MM.1S (cell line): Measurements from ENCODE around the gene SCP2.

Experiments
- DNase-seq: peaks from one replicate; pipeline ENCODE4 v3.0.0-alpha.2; 2015
- H2AFZ ChIP-seq: fragments of 300-600 bp; sonication (generic); 2 replicates; pipeline ENCODE4 v1.6.0; 2016; ENCODE audit warnings: antibody characterized with exemption, low read length
- H3F3A ChIP-seq: fragments of 300-600 bp; sonication (generic); 2 replicates; pipeline ENCODE4 v1.6.1; 2016; ENCODE audit warnings: mild to moderate bottlenecking, antibody characterized with exemption, low read length, moderate library complexity, mixed read lengths; ENCODE audit not compliant: insufficient read depth
- H3K27ac ChIP-seq: fragments of 300-600 bp; sonication (generic); 2 replicates; pipeline ENCODE4 v1.5.1; 2016; ENCODE audit warnings: mild to moderate bottlenecking, low read length
- H3K27me3 ChIP-seq: fragments of 300-600 bp; sonication (generic); replicated peaks from 2 replicates; pipeline ENCODE4 v1.6.0; 2016; ENCODE audit warnings: low read length; ENCODE audit not compliant: insufficient read depth
- H3K36me3 ChIP-seq: fragments of 300-600 bp; sonication (generic); replicated peaks from 2 replicates; pipeline ENCODE4 v1.6.1; 2016; ENCODE audit warnings: mild to moderate bottlenecking, low read length, mixed read lengths; ENCODE audit not compliant: insufficient read depth
- H3K4me1 ChIP-seq: fragments of 300-600 bp; sonication (generic); 2 replicates; pipeline ENCODE4 v1.6.1; 2016; ENCODE audit warnings: low read length, mixed read lengths
- H3K4me2 ChIP-seq: fragments of 300-600 bp; sonication (generic); 2 replicates; pipeline ENCODE4 v1.6.0; 2016; ENCODE audit warnings: low read depth, low read length
- H3K4me3 ChIP-seq: fragments of 300-600 bp; sonication (generic); 2 replicates; pipeline ENCODE4 v1.5.1; 2016; ENCODE audit warnings: low read length, mixed read lengths
- H3K79me2 ChIP-seq: fragments of 300-600 bp; sonication (generic); 2 replicates; pipeline ENCODE4 v1.6.1; 2016; ENCODE audit warnings: mixed run types, low read length, mixed read lengths
- H3K9ac ChIP-seq: fragments of 300-600 bp; sonication (generic); 2 replicates; pipeline ENCODE4 v1.6.1; 2016; ENCODE audit warnings: low read length, mixed read lengths
- H3K9me2 ChIP-seq: fragments of 300-600 bp; sonication (generic); replicated peaks from 2 replicates; pipeline ENCODE4 v1.6.1; 2016; ENCODE audit warnings: mild to moderate bottlenecking, low read length, mixed read lengths; ENCODE audit not compliant: insufficient read depth
- H3K9me3 ChIP-seq: fragments of 300-600 bp; sonication (generic); replicated peaks from 2 replicates; pipeline ENCODE4 v1.6.1; 2016; ENCODE audit warnings: mild to moderate bottlenecking, low read length, mixed read lengths; ENCODE audit not compliant: insufficient read depth
- H4K20me1 ChIP-seq: fragments of 300-600 bp; sonication (generic); 2 replicates; pipeline ENCODE4 v1.6.1; 2016; ENCODE audit warnings: mild to moderate bottlenecking, low read length, moderate library complexity, mixed read lengths; ENCODE audit not compliant: insufficient read depth
- EZH2 ChIP-seq: fragments of 300-600 bp; sonication (generic); optimal IDR thresholded peaks from 2 replicates; pipeline ENCODE3; 2017; ENCODE audit warnings: low read depth, mild to moderate bottlenecking, antibody characterized with exemption, low read length, mixed read lengths
- EZH2phosphoT487 ChIP-seq: fragments of 300-600 bp; sonication (generic); IDR thresholded peaks from 2 replicates; pipeline ENCODE4 v1.6.1; 2018; ENCODE audit warnings: antibody characterized with exemption, low read length
- TF ChIP-seq, protein P1 (sequence below): fragments of 300-600 bp; sonication (generic); IDR thresholded peaks from 2 replicates; pipeline ENCODE4 v1.5.1; 2016; ENCODE audit warnings: antibody characterized with exemption, low read length, mixed read lengths

The SCP2 gene

GRCh38 chr1:52938183-52938451, 11.0 kb downstream of the SCP2 start:
- Histone ChIP-seq H3K79me2 (no peaks in the 10 kb centered on the region), H3K9me2 (no peaks in the 10 kb centered on the region), H3K27me3 (no peaks in the 10 kb centered on the region), H3K27ac (no peak overlapping the region), H3K36me3 (no peaks in the 10 kb centered on the region), H3K9ac (no peak overlapping the region), H4K20me1 (no peaks in the 10 kb centered on the region), H3K4me2 (no peak overlapping the region), H3K4me1 (no peaks in the 10 kb centered on the region), H3K9me3 (no peaks in the 10 kb centered on the region), H2AFZ (no peak overlapping the region), H3F3A (no peaks in the 10 kb centered on the region), H3K4me3 (no peak overlapping the region)
- TF ChIP-seq, protein P1, sequence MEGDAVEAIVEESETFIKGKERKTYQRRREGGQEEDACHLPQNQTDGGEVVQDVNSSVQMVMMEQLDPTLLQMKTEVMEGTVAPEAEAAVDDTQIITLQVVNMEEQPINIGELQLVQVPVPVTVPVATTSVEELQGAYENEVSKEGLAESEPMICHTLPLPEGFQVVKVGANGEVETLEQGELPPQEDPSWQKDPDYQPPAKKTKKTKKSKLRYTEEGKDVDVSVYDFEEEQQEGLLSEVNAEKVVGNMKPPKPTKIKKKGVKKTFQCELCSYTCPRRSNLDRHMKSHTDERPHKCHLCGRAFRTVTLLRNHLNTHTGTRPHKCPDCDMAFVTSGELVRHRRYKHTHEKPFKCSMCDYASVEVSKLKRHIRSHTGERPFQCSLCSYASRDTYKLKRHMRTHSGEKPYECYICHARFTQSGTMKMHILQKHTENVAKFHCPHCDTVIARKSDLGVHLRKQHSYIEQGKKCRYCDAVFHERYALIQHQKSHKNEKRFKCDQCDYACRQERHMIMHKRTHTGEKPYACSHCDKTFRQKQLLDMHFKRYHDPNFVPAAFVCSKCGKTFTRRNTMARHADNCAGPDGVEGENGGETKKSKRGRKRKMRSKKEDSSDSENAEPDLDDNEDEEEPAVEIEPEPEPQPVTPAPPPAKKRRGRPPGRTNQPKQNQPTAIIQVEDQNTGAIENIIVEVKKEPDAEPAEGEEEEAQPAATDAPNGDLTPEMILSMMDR = no peak
- TF ChIP-seq EZH2 = no peak
- no peak for TF ChIP-seq EZH2phosphoT487
- no peak for DNase-seq

DNA sequence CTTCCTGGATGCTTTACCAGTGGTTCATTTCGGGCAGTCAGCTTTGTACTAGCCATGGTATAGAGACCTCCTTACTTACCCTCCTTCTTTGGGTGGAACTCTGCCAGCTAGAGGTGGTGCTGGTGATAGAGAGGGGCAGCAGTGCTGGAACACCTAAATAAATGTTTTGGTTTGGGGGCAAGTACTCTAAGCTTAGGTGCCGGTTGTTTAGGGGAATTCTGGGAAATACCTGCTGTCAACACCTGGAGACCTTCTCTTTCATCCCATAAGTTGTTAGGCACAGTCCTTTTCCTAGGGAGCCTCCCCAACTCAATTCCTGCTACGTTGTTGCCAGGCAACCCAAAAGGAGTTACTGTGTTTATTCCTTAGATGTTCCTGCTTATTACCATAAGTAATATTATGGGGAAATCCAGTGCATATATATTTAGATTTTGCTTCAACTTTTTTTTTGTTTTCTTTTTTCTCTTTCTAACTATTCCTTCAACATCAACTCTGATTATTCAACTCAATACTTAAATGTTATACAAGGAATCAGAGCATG, 16.9 kb downstream of the SCP2 start:
- no peak overlapping the region for H3K27ac ChIP-seq
- H4K20me1 ChIP-seq = no peaks in the 10 kb centered on the region
- no peaks in the 10 kb centered on the region for H3K9me2 ChIP-seq
- no peak overlapping the region for H2AFZ ChIP-seq
- no peak overlapping the region for H3K4me3 ChIP-seq
- no peaks in the 10 kb centered on the region for H3K4me1 ChIP-seq
- no peak for DNase-seq
- no peaks in the 10 kb centered on the region for H3K79me2 ChIP-seq
- H3K4me2 ChIP-seq = no peak overlapping the region
- no peaks in the 10 kb centered on the region for H3F3A ChIP-seq
- H3K27me3 ChIP-seq = no peaks in the 10 kb centered on the region
- no peaks in the 10 kb centered on the region for H3K9me3 ChIP-seq
- no peaks in the 10 kb centered on the region for H3K36me3 ChIP-seq
- no peak overlapping the region for H3K9ac ChIP-seq
- TF ChIP-seq, protein P1 = no peak
- TF ChIP-seq EZH2phosphoT487 = no peak
- TF ChIP-seq EZH2 = no peak

DNA sequence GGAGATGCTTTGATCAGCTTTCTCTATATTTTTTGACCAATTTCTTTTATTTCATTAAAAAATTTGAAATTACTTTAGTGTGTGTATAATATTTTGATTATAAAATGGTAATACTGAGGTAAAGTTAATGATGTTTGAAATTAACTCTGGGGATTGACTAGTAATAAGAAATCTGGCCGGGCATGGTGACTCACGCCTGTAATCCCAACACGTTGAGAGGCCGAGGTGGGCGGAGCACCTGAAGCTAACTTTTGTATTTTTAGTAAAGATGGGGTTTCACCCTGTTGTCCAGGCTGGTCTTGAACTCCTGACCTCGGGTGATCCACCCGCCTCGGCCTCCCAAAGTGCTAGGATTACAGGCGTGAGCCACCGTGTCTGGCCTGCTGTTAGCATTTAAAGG, 17.5 kb downstream of the SCP2 start:
- Histone ChIP-seq H3K4me3 (no peak overlapping the region), H3K9ac (no peak overlapping the region), H3K4me2 (no peak overlapping the region)

More for the DNA sequence above, 17.5 kb downstream of the SCP2 start:
- H2AFZ ChIP-seq = no peak overlapping the region
- H3K9me2 ChIP-seq = no peaks in the 10 kb centered on the region
- no peaks in the 10 kb centered on the region for H3F3A ChIP-seq
- no peaks in the 10 kb centered on the region for H4K20me1 ChIP-seq
- no peaks in the 10 kb centered on the region for H3K36me3 ChIP-seq
- DNase-seq = no peak
- H3K27me3 ChIP-seq = no peaks in the 10 kb centered on the region
- TF ChIP-seq EZH2phosphoT487 (no peak), EZH2 (no peak)
- TF ChIP-seq, protein P1 = no peak
- H3K79me2 ChIP-seq = no peaks in the 10 kb centered on the region
- H3K27ac ChIP-seq = no peak overlapping the region
- H3K4me1 ChIP-seq = no peaks in the 10 kb centered on the region
- no peaks in the 10 kb centered on the region for H3K9me3 ChIP-seq
